ENCODE measurements around the gene SLC4A1AP. TPM values are rescaled to one million over a fixed set of nuclear protein-coding genes. Genes with fewer than 3 reads are reported as not detected.
A peak's percentile ranks its signal among the peaks of the same experiment; 100 is the strongest.

Gene SLC4A1AP
- total RNA-seq, 1 experiment from 2014 or later: 19.8 TPM

DNA sequence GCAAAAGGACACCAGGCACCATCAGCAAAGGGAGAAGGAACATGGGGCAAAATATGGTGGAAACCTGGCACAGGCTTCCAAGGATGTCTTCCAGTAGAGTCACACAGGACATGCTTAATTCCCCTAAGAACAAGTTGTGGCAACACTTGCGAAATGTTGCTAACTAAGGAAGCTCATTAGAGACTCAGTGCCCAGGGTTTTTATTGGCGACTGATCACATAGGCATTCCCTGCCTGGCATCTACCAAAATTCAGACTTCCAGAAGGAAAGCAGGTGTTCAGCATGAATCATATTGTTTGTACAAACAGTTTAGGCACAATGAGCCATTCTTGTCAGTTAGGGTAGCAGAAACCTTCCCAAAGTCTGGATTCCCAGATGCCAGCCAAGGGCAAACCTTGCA, 25.7 kb downstream of the SLC4A1AP start:
- H3K4me2 ChIP-seq (ENCODE audit: low read length): no peak overlapping the region
- POLR2A ChIA-PET: no interaction called here
- no peaks in the 10 kb centered on the region for H3K9me3 ChIP-seq (ENCODE audit: control insufficient read depth in 1 of 2, insufficient read depth in 1 of 2, low read depth in 1 of 2, low read length in 2 of 2)
- H3K27me3 ChIP-seq (ENCODE audit: insufficient read depth, low read length): no peaks in the 10 kb centered on the region
- H3K36me3 ChIP-seq (ENCODE audit: control insufficient read depth in 1 of 2, insufficient read depth in 2 of 2, low read length in 2 of 2): peaks cover 8 to 14% of the 10 kb centered on the region in 2 experiments; a peak in 3 of 4 replicates
- no peak for DNase-seq (ENCODE audit: low read depth, low spot score)
- H3K79me2 ChIP-seq (ENCODE audit: insufficient read depth, low read length): no peaks in the 10 kb centered on the region
- H3K9me2 ChIP-seq (ENCODE audit: insufficient read depth): no peaks in the 10 kb centered on the region
- no peaks in the 10 kb centered on the region for H4K20me1 ChIP-seq (ENCODE audit: insufficient read depth)
- H3K27ac ChIP-seq (ENCODE audit: low read depth, low read length): no peak overlapping the region
- H2AFZ ChIP-seq (ENCODE audit: low read depth, low read length, poor library complexity, severe bottlenecking): no peak overlapping the region
- CTCF ChIA-PET: no interaction called here
- H3K4me1 ChIP-seq (ENCODE audit: control insufficient read depth in 1 of 2, insufficient read depth in 2 of 2, low read length in 2 of 2): no peaks in the 10 kb centered on the region
- H3K4me3 ChIP-seq (replicated peaks in 1 of 2; ENCODE audit: low read depth in 1 of 2, low read length in 2 of 2): no peak overlapping the region
- RAD21 ChIA-PET (ENCODE audit: low non-redundant PET in 1 of 2, low total read pairs in 2 of 2, uncharacterized antibody in 2 of 2, unreplicated experiment in 2 of 2): no interaction called here
- intact Hi-C loops (cut with micrococcal nuclease): no loop called here
- H3K9ac ChIP-seq (ENCODE audit: low read length): no peak overlapping the region
- no TSS peak for BruUV-seq (replicated peaks)
- TF ChIP-seq CEBPB (IDR thresholded peaks at IDR 0.05; ENCODE audit: low read depth) (peak; percentile 64; the same call in 1 of the 2 replicates), TCF7L2 (IDR thresholded peaks at IDR 0.05; ENCODE audit: borderline replicate concordance, extremely low read depth, insufficient read depth, insufficient read length) (no peak), FOSL1 (IDR thresholded peaks at IDR 0.05; ENCODE audit: low read depth) (no peak), SRF (IDR thresholded peaks at IDR 0.05; ENCODE audit: low read depth) (no peak), POLR2A (IDR thresholded peaks at IDR 0.05; ENCODE audit: borderline replicate concordance, extremely low read depth, insufficient read depth, insufficient read length) (no peak), ELF1 (IDR thresholded peaks at IDR 0.05; ENCODE audit: borderline replicate concordance, low read depth) (no peak)
- TF ChIP-seq, protein P1, sequence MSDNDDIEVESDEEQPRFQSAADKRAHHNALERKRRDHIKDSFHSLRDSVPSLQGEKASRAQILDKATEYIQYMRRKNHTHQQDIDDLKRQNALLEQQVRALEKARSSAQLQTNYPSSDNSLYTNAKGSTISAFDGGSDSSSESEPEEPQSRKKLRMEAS (IDR thresholded peaks at IDR 0.05): no peak
- TF ChIP-seq, protein P2, sequence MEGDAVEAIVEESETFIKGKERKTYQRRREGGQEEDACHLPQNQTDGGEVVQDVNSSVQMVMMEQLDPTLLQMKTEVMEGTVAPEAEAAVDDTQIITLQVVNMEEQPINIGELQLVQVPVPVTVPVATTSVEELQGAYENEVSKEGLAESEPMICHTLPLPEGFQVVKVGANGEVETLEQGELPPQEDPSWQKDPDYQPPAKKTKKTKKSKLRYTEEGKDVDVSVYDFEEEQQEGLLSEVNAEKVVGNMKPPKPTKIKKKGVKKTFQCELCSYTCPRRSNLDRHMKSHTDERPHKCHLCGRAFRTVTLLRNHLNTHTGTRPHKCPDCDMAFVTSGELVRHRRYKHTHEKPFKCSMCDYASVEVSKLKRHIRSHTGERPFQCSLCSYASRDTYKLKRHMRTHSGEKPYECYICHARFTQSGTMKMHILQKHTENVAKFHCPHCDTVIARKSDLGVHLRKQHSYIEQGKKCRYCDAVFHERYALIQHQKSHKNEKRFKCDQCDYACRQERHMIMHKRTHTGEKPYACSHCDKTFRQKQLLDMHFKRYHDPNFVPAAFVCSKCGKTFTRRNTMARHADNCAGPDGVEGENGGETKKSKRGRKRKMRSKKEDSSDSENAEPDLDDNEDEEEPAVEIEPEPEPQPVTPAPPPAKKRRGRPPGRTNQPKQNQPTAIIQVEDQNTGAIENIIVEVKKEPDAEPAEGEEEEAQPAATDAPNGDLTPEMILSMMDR (IDR thresholded peaks at IDR 0.05 in 2 of 3, conservative IDR thresholded peaks at IDR 0.05 in 1 of 3; ENCODE audit: borderline replicate concordance in 1 of 3, insufficient read depth in 1 of 3, low read depth in 2 of 3, low read length in 2 of 3): no peak
- no peak for ATAC-seq

DNA sequence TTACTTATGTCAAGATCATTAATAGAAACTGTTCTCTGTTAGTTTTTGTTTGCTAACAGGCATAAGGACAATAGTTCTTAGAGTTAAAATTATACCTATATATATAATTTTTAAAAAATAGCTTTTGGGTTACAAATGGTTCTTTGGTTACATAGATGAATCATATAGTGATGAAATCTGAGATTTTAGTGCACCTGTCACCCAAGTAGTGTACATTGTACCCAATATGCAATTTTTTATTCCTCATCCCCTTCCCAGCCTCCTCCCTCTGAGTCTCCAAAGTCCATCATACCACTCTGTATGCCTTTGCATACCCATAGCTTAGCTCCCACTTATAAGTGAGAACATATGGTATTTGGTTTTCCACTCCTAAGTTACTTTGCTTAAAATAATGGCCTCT, 26.4 kb downstream of the SLC4A1AP start:
- Histone ChIP-seq H3K36me3 (ENCODE audit: control insufficient read depth in 1 of 2, insufficient read depth in 2 of 2, low read length in 2 of 2) (peaks cover 8 to 14% of the 10 kb centered on the region in 2 experiments; a peak in 3 of 4 replicates), H3K9me3 (ENCODE audit: control insufficient read depth in 1 of 2, insufficient read depth in 1 of 2, low read depth in 1 of 2, low read length in 2 of 2) (no peaks in the 10 kb centered on the region), H4K20me1 (ENCODE audit: insufficient read depth) (no peaks in the 10 kb centered on the region), H2AFZ (ENCODE audit: low read depth, low read length, poor library complexity, severe bottlenecking) (no peak overlapping the region), H3K9me2 (ENCODE audit: insufficient read depth) (no peaks in the 10 kb centered on the region), H3K27me3 (ENCODE audit: insufficient read depth, low read length) (no peaks in the 10 kb centered on the region), H3K27ac (ENCODE audit: low read depth, low read length) (no peak overlapping the region), H3K4me2 (ENCODE audit: low read length) (no peak overlapping the region), H3K9ac (ENCODE audit: low read length) (no peak overlapping the region), H3K79me2 (ENCODE audit: insufficient read depth, low read length) (no peaks in the 10 kb centered on the region), H3K4me3 (replicated peaks in 1 of 2; ENCODE audit: low read depth in 1 of 2, low read length in 2 of 2) (no peak overlapping the region), H3K4me1 (ENCODE audit: control insufficient read depth in 1 of 2, insufficient read depth in 2 of 2, low read length in 2 of 2) (no peaks in the 10 kb centered on the region)
- no peak for DNase-seq (ENCODE audit: low read depth, low spot score)
- ChIA-PET CTCF (interaction anchor here (1.4 to 1.9 kb wide), 2 partner anchors 9 to 14 kb away, joined by 5 to 7 read pairs; no protein-coding TSS in a partner anchor), POLR2A (no interaction called here), RAD21 (ENCODE audit: low non-redundant PET in 1 of 2, low total read pairs in 2 of 2, uncharacterized antibody in 2 of 2, unreplicated experiment in 2 of 2) (no interaction called here)
- intact Hi-C loops (cut with micrococcal nuclease): no loop called here
- no peak for ATAC-seq
- no TSS peak for BruUV-seq (replicated peaks)
- TF ChIP-seq TCF7L2 (IDR thresholded peaks at IDR 0.05; ENCODE audit: borderline replicate concordance, extremely low read depth, insufficient read depth, insufficient read length) (no peak), EZH2 (IDR thresholded peaks at IDR 0.05) (no peak), SRF (IDR thresholded peaks at IDR 0.05; ENCODE audit: low read depth) (no peak), RAD21 (IDR thresholded peaks at IDR 0.05; ENCODE audit: low read depth) (no peak), POLR2AphosphoS5 (IDR thresholded peaks at IDR 0.05; ENCODE audit: low read depth, low read length) (no peak), ZNF274 (IDR thresholded peaks at IDR 0.05; ENCODE audit: low read depth, low read length) (no peak), ELF1 (IDR thresholded peaks at IDR 0.05; ENCODE audit: borderline replicate concordance, low read depth) (no peak)
- TF ChIP-seq, protein P1 (IDR thresholded peaks at IDR 0.05): no peak
- TF ChIP-seq, protein P3, sequence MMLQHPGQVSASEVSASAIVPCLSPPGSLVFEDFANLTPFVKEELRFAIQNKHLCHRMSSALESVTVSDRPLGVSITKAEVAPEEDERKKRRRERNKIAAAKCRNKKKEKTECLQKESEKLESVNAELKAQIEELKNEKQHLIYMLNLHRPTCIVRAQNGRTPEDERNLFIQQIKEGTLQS (IDR thresholded peaks at IDR 0.05): no peak
- TF ChIP-seq, protein P4, sequence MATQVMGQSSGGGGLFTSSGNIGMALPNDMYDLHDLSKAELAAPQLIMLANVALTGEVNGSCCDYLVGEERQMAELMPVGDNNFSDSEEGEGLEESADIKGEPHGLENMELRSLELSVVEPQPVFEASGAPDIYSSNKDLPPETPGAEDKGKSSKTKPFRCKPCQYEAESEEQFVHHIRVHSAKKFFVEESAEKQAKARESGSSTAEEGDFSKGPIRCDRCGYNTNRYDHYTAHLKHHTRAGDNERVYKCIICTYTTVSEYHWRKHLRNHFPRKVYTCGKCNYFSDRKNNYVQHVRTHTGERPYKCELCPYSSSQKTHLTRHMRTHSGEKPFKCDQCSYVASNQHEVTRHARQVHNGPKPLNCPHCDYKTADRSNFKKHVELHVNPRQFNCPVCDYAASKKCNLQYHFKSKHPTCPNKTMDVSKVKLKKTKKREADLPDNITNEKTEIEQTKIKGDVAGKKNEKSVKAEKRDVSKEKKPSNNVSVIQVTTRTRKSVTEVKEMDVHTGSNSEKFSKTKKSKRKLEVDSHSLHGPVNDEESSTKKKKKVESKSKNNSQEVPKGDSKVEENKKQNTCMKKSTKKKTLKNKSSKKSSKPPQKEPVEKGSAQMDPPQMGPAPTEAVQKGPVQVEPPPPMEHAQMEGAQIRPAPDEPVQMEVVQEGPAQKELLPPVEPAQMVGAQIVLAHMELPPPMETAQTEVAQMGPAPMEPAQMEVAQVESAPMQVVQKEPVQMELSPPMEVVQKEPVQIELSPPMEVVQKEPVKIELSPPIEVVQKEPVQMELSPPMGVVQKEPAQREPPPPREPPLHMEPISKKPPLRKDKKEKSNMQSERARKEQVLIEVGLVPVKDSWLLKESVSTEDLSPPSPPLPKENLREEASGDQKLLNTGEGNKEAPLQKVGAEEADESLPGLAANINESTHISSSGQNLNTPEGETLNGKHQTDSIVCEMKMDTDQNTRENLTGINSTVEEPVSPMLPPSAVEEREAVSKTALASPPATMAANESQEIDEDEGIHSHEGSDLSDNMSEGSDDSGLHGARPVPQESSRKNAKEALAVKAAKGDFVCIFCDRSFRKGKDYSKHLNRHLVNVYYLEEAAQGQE (IDR thresholded peaks at IDR 0.05; ENCODE audit: low read depth): no peak

Data from HCT116 (cell line).